ENCODE measurements around the gene PIK3C2G.

The PIK3C2G gene

DNA sequence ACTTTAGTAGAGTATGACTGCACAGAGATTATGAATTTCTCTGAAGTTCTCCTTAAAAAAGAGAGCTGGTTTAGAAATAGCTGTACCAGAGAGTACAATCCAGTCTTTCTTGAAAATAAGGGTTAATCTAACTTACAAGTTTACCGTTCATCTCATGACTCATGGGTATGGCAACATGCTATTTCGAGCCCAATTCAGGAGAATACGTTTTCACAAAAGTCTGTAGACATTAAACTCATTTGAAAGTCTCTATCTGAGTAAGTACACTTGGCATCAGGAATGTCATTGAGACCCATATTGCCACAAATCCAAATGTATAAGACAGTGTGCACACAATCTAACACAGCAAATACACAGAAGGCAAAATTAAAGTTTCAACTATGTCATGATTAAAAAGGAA is 160.5 kb downstream of the PIK3C2G start:
- no peak for DNase-seq

DNA sequence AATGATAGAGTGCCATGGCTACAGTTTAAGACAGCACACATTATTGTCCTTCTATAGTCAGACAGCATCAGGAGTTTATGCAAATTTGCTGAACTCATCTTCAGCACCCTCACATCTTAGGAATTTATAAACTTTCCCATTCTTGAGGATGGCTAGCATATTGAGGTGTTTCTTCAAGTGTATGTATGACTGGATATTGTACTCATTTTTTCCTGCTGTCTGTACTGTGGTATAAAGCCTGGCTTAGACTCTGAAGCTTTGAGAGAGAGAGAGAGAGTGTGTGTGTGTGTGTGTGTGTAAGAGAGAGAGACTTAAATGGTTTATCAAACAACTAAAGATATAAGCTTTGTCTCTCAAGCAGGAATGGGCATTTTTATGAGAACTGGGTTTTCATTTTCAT is 161.6 kb downstream of the PIK3C2G start:
- DNase-seq = no peak

DNA sequence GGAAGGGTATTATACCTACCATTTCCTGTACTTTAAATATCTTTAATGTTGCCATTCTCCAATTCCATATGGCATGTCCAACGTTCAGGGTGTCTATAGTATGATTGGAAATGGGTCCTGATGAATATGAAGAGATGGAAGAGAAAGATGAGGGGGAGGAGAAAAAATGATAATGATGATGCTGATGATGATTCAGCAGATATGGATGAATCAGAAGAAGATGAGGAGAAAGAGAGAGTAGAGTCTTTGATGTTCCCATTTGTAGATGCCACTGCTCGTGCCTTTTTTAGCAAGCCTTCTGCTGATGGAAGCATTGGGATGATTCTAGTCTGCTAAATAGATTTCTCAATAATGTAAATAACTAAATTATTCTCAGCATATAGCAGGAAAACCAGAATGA is 163.5 kb downstream of the PIK3C2G start:
- DNase-seq = no peak

DNA sequence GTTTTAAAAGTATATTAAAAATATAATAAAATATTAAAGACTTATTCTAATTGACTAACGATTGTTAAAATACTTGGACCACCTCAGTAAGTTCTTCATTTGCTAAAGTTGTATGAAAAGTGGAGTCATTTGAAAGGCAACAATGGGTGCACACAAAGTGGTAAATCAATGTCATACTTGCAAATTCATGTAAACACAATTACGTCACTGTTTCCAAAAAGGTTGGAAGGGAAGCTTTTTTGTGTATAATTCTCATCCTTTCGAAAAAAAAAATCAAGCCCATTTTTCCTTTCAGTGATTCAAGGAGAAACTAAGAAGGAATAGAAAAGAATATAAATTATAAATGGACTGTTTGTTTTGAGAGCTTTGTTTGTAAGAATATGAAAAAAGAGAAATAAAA is 166.2 kb downstream of the PIK3C2G start:
- no peak for DNase-seq

GRCh38 chr12:18428416-18428815 is 167.1 kb downstream of the PIK3C2G start:
- DNase-seq = no peak

- no peak for DNase-seq
Observed at GRCh38 chr12:18429366-18429765, 168.0 kb downstream of the PIK3C2G start.

GRCh38 chr12:18430425-18431048 is 169.2 kb downstream of the PIK3C2G start:
- DNase-seq = no peak

DNA sequence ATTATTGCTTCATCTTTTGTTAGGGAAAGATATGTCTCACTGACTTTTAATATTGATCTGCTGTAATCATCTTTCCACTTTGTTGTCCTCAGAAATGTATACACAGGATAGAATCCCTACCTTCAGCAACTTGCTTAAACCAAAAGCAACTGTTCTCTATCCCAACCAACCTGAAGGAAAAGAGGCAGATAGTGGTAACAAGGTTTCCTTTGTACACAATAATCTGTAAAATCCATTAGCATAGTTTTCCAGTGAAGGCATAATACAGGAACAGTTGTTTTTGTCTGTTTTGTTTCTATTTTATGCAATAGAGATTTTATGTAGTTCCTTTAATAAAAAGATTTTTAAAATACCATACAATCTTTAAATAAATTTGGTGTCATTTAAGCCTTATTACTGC is 170.5 kb downstream of the PIK3C2G start:
- no peak for DNase-seq

DNA sequence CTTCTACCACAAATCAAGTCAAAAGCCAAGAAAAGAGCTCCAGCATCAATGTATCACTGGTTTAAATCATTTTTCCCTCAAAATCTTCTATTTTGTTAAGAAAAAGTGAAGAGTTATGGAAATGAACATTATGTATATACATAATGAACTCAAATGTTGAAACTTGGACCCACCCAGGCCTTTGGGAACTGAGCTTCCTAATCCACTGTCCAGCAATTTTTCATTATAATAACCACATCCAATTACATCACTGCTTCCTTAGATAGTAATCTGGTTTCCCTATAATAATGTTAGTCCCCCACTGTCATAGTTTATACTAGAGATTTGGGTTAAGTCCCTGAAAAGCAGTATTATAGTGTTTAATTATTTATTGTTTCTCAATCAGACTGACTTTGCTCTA is 170.9 kb downstream of the PIK3C2G start:
- no peak for DNase-seq

DNA sequence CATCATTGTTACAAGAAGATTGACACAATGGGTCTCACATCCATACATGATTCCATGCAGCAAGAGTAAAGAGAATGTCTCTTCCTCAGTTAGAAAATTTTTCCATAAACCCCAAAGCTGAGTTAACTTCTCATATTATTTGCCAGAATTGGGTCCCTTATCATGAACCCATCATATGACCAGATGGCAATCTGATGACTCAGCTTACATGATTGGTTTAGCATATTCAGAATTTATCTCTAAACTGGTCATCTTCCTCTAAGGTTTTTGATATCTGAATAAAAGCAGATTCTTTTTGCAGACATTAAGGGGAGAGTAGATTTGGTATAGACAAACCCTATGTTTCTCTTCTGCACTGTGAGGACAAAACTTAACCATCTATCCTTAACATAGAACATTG is 174.9 kb downstream of the PIK3C2G start:
- no peak for DNase-seq

DNA sequence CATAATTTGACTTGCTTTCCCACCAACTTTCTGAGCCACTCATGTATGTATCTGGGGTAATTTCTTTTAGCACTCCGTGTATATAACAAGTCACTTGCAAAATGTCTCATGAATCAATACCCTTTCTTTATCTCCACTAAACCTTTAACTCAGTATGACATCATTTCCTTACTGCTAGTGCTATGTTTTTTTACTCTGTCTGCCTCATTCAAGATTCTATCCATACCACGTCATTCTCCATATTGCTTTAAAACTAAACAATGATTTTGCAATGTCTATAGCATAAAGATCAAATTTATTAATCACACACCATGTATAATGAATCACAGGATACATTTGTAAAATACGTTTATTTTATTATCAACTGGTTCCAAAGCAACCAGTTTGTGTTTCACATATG is 178.2 kb downstream of the PIK3C2G start:
- no peak for DNase-seq

DNA sequence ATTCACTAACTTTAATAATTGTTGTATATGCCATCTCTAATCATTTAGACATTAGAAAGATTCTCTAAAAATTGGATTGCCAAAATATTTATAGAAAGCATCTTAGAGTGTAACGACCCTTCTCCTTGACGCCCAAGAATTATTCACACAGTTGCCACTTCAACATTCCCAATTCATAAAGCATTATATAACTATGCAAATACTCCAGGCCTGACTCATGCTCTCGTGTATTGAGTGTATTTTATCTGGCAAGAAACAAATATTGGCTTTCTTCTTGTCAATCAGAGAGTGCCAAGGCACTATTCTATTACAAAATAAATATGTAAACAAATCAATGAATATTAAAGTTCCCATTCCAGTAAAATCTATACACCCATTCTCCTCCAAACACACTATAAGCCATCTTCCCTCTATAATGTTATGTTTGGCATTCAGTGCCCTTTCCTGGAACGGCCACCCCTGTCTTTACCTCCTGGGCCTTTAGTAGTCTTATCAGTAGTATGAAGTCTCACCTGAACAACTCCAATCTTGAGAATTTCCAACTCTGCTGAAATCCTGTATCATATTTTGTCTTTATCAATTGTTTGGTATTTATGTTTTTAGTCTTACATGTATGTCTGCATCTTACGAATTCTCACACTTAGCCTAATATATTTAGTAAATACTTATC is 182.6 kb downstream of the PIK3C2G start:
- DNase-seq = no peak

DNA sequence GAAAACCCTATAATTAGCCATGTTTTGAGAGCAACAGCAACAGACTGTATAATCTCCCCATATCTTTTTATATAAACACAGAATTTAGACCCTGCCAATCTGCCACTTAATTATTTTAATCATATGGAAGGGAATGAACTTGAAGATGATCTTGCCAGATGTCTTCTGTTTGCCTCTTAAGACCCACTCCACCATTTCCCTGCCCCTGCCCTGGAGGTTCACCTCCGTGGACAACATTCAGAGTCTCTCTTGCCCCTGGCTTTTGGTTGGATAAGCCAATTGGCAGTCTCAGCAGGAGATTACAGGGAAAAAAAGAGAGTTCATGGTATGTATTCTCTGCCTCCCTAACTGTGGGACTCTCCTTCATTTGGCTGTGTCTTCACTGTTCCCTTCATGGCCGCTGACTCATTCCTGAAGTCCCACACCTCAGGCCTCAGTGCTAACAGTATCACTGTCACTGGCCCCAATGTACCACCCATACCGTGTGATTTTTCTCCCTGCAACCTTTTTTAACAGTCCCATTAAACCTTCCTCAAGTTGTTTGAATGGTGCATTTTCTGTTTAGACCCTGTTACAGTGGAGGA is 184.8 kb downstream of the PIK3C2G start:
- DNase-seq = no peak

DNA sequence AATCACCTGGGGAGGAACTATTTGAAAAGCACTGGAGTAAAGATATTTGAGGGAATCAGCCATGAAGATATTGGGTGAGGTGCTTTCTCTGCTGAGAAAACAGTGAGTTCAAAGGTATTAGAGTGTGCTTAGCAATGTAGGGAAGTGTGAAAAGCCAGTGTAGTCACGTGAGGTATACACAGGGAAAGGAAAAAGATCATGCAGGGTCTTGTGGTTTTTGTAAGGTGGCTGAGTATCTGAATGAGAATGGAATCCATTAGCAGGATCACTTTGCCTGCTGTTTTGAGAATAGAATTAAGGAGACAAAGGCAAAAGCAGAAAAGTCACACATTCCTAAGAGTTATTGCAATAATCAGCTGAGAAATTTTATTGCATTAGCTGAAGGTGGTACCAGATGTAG is 193.0 kb downstream of the PIK3C2G start:
- no peak for DNase-seq

- no peak for DNase-seq
Observed at GRCh38 chr12:18456344-18456743, 195.0 kb downstream of the PIK3C2G start.

DNA sequence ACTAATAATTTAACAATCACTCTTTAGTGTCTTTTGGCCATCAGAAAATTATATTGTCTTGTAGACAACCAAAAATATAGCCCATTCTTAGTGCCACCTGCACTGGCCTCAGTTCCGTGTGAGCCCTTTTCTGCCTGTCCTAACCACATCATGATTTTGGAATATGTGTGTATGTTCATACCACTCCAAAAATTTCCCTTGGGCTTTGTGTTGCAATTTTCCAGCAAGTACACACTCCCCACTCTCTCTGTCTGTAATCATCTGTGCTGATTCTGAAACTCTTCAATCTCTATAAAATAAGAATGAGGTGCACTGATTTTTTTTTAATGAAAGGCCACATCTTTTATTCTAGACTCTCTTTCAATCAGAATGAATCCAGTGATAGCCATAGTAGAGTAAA is 196.0 kb downstream of the PIK3C2G start:
- no peak for DNase-seq

- no peak for DNase-seq
Observed at GRCh38 chr12:18461758-18462157, 200.4 kb downstream of the PIK3C2G start.

GRCh38 chr12:18462442-18462841 is 201.1 kb downstream of the PIK3C2G start:
- no peak for DNase-seq

- DNase-seq = no peak
Observed at GRCh38 chr12:18467620-18468245, 206.4 kb downstream of the PIK3C2G start.

DNA sequence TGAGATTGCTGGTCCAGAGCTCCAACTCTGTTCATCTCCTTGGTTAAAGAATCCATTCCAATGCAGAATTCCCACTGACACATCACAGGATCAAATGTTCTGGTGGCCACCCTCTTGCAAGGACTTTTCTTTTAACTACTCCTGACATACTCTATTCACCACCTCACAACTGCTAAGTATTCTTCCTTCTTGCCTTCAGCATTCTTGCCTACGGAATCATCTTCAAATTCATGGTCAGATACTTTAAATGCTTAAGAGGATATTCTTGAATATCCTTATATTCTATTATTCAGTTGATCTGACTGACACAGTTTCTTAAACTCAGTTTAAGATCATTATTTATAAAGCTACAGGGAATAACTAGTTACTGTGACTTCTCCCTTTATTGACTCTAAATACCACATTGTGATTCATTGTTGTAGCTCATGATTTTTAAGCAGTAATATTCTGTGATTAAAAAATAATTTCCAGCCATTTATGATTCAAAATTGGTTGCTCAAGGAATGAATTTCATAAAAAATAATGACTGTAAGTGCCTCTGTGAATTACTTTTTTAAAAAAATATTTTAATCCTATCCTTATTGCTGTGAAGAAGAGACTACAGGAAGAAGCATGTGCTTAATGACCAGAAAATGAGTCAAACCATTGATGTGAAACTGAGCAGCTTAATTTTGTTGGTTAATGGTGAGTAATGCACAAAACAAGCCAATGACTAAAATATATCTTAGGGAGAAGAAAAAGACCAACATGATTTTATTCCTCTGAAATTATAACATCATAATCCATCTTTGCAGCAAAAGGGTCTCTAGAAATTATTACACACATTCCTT is 207.1 kb downstream of the PIK3C2G start:
- DNase-seq = no peak

DNA sequence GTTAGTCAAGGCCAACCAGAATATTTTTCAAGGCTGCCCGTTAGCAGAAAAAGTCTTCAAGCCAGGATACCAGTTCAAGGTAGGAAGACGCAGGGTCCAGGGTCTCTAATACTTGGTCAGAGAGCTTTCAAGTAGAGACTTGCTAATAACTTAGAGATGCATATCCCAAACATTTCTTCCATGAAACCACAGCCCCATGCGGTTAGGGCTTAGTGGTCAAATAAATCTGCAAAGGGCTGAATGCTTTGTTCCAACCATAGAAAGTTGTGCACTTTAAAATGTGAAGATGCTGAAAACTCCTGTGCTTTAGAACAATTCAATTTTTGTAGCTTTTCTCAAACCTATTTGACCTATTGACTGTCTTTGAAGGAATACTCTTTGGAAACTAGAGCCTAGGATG is 208.9 kb downstream of the PIK3C2G start:
- no peak for DNase-seq

DNA sequence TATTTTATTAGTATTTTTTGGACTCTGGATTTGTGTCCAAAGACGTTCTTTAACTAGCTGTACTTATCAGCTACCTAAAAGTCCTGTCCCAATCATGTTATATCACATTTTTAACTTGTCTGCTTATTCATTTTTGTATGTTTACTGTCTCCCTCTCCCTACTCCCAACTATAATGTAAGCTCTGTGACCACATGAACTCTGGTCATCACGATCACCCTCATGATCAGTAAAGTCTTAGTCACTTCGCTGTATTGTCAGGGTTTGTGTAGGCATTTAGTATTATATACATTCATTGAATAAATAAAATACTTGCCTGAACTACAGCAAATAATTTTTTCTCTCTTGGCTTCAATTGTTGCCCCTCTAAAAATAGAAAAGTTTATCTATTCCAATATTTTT is 211.0 kb downstream of the PIK3C2G start:
- no peak for DNase-seq

GRCh38 chr12:18472806-18473205 is 211.5 kb downstream of the PIK3C2G start:
- no peak for DNase-seq
